NCI-H1417 (cell line): Measurements from ENCODE around the gene FRYL.
"Not testable (repeated sequence)": the region's sequence is repeated elsewhere in the genome, so short reads cannot be mapped to it uniquely, and the experiment has no call there.

Experiments
- DNase-seq, 3 experiments: peaks; one replicate each; lab custom pipeline; 2025; lab: John Stamatoyannopoulos, UW

Gene FRYL

DNA sequence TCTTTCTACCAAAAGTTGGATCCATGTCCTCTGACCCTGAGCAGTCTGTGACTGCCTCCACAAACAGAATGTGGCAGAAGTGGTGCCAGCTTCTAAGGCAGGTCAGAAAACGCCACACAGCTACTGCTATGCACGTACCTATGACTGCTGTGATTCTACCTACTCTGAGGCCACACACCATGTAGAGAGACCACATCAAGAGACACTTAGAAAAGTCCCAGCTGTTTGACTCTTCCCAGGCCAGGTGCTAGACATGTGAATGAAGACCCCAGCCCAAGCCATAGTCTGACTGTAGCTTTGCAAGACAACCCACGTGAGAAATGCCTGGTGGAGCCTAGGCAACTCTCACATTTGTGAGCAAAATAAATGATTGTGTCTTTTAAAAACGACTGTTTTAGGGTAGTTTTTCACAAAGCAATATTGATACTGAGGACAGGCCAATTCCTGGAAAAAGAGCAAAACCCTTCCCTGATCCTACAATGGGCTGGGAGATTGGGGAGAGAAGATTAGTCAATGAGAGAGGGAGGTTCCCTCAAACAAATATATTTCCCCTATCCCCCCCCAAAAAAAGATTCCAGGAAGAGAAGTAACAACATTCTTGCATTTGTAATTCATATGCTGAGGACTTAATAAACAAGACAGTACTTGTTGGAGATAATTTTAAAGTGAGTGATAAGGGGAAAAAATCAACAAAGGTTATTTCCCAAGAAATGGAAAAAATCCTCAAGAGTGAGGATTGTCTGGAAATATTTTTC lies 33.3 kb downstream of the FRYL start:
- DNase-seq = no peak

DNA sequence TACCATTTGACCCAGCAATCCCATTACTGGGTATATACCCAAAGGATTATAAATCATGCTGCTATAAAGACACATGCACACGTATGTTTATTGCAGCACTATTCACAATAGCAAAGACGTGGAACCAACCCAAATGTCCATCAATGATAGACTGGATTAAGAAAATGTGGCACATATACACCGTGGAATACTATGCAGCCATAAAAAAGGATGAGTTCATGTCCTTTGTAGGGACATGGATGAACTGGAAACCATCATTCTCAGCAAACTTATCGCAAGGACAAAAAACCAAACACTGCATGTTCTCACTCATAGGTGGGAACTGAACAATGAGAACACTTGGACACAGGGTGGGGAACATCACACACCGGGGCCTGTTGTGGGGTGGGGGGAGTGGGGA lies 34.9 kb downstream of the FRYL start:
- not testable (repeated sequence) for DNase-seq

DNA sequence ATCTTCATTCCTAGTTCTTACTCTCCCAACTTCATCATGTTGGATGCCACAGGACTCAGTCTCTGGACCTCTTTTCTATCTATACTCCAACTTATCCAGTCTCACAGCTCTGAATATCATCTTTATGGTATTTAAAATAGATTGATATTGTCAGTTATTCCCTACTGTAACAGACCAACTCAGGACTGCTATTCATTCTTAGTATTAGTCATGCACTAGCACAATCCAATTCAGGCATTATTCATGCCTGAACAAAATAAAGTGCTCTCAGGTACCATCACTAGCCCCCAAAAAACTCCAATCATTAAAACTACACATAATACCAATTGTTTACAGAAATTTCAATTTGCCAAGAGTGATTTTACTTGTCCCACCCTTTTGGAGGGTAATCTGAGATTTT lies 37.7 kb downstream of the FRYL start:
- no peak for DNase-seq

GRCh38 chr4:48739560-48740019 lies 40.5 kb downstream of the FRYL start:
- DNase-seq = no peak

DNA sequence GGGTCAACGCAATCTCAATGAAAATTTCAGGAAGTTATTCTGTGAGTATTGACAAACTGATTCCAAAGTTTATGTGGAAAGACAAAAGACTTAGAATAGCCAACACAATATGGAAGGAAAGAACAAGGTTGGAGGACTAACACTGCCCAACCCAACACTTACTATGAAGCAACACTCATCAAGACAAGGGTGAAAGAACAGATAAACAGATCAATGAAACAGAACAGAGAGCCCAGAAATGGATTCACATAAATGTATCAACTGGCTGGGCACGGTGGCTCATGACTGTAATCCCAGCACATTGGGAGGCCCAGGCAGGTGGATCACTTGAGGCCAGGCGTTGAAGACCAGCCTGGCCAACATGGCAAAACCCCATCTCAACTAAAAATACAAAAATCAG lies 41.2 kb downstream of the FRYL start:
- DNase-seq = no peak

GRCh38 chr4:48728906-48729496 lies 51.1 kb downstream of the FRYL start:
- DNase-seq = not testable (repeated sequence)

DNA sequence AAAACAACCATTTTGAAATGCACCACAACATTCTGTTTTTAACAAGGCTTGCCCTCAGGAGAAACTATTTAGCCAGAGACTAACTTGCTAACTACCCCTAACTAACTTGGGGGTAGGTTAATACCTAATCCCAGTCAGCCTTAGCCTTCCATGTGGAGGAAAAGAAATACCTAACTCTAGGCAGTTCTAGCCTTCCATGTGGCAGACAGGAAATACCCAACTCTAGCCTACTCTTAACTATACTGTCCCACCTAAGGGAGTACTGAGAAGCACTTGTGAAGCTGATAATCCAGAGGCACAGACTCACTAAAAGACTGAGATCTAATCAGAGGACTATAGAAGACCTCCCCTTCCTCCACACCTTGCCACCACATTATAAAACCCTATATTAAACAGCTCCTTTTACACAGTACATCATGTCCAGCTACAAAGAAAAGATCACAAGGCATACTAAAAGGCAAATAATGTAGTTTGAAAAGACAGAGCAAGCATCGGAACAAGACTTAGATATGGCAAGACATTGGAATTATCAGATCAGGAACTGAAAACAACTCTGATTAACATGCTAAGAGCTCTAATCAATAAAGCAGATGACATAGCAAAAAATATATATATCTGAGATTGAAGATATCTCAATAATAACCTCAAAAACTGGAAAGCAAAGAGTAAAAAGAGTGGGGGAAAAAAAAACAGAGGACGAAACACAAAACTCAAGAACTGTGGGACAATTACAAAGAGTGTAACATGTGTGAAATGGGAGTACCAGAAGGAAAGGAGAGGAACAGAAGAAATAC lies 52.2 kb downstream of the FRYL start:
- no peak for DNase-seq

DNA sequence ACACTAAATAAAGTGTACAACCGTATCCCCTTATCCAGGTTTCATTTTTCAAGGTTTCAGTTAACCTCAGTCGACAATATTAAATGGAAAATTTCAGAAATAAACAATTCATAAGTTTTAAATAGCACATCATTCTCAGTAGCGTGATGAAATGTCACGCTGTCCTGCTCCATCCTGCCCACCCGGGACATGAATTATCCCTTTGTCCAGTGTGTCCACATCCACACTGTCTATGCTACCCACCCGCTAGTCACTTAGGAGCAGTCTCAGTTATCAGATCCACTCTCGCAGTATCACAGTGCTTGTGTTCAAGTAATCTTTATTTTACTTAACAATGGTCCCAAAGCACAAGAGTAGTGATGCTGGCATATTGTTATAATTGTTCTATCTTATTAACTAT lies 54.7 kb downstream of the FRYL start:
- no peak for DNase-seq

DNA sequence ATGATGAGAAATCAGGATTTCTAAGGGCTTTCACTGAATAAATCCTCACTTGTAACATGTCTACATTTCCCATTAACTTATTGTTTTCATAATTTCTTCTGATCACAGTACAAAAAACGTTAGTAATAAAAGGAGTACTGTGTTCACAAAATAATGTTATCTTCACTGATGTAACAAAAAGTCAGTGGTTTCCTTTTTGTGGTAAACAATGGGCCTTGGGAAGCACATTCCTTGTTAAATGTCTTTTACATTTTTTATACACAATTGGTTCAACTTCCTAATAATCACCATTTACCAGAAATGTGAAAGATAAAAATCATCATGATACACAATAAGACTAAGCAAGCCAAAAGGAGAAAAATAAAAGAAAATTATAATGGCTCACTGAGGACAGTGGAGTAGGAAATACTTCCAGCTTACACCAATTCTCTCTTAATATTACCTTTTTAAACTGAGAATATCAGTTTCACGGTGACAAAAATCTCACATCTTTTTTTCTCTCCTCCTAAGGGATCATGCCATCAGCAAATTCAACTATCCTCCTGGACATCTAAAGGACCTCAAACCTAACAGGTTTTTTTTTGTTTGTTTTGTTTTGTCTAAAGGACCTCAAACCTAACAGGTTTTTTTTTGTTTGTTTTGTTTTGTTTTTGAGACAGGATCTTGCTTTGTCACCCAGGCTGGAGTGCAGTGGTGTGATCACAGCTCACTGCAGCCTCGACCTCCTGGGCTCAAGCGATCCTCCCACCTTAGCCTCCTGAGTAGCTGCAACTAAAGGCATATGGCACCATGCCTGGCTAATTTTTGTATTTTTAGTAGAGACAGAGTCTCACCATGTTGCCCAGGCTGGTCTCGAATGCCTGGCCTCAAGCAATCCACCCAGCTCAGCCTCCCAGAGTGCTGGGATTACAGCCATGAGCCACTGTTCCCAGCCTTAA lies 57.3 kb downstream of the FRYL start:
- DNase-seq = no peak

GRCh38 chr4:48720459-48720858 lies 59.6 kb downstream of the FRYL start:
- DNase-seq = no peak

DNA sequence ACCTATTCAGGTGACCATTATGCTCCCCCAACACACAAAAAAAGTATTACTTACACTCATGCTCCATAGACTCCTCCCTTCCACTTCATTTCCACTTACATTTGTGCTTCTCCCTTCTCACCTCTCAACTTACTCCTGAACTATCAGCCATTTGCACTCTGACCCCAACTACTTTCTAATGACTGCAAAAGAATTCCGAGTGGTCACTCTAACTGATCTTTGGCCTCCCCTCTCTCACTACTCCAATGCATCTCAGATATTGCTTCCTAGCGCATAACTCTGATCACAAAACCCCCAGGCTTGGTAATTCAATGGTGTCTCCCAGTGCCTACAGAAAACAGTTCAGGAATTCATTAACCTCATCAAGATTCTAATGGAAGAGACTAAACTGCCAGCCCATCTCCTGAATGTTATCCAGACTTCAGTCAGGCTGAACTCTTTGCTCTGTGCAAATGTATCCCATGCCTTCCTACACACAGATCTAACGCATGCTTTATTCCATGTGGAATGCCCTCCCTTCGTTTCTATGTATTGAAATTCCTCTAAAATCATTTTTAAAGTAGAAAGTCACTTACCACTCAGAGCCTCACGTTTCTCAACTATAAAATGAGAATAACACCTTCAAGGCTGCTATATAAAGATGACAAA lies 61.1 kb downstream of the FRYL start:
- DNase-seq = no peak

DNA sequence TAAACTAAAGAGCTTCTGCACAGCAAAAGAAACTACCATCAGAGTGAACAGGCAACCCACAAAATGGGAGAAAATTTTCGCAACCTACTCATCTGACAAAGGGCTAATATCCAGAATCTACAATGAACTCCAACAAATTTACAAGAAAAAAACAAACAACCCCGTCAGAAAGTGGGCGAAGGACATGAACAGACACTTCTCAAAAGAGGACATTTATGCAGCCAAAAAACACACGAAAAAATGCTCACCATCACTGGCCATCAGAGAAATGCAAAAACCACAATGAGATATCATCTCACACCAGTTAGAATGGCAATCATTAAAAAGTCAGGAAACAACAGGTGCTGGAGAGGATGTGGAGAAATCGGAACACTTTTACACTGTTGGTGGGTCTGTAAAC lies 63.8 kb downstream of the FRYL start:
- DNase-seq = not testable (repeated sequence)

DNA sequence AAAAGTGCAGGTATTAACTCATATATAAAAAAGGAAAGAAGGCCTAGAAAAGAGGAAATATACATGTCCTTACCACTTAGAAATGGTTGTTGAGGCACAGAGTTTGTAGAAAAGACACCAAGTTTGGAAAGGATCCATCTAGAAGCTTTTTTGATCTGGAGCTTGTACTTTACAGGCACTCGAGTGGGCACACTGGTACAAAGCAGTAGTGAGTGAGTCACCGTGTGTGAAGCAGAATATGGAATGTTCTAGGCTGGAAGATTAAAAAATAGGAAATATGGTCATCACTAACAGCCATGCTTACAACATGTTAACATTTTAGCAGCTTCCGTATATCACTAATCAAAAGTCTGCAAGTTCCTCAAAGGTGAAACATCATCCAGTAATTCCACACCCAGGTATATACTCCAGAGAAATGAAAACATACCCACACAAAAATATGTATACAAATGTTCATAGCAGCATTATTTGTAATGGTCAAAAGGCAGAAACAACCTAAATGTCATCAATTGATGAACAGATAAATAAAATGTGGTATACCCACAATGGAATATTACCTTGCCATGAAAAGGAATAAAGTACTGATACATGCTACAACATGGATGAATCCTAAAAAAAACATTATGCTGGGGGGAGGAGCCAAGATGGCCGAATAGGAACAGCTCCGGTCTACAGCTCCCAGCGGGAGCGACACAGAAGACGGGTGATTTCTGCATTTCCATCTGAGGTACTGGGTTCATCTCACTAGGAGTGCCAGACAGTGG lies 69.5 kb downstream of the FRYL start:
- no peak for DNase-seq

DNA sequence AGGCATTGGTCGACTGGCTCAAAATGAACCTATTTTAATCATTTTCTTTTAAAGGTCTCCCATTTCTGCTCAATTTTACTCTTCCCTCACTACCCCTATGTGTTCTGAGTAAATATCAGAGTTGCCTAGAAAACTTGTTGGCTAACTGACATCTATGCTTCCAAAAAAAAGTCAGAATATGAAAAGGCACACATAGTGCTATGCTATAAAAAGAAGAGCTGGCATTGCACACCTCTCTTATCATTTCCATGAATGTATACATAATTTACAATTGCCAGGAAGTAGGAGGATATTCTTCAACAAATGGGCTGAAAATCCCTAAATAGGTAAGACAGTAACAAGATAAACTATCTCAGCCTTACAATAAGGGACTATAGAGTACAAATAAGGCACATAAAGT lies 70.2 kb downstream of the FRYL start:
- no peak for DNase-seq

DNA sequence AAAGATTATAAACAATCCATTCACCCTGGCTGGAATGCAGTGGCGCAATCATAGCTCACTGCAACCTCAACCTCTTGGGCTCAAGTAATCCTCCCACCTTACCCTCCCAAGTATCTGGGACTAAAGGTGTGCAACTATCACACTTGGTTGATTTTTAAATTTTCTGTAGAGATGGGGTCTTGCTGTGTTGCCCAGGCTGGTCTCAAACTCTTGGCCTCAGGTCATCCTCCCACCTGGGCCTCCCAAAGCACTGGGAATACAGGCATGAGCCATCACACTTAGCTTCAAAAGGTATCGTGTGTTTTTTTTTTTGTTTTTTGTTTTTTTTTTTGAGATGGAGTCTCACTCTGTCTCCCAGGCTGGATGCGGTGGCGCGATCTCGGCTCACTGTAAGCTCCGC lies 71.5 kb downstream of the FRYL start:
- DNase-seq = no peak

GRCh38 chr4:48706736-48707135 lies 73.3 kb downstream of the FRYL start:
- peak in 2 of 3 experiments; percentile 4 to 58 for DNase-seq

DNA sequence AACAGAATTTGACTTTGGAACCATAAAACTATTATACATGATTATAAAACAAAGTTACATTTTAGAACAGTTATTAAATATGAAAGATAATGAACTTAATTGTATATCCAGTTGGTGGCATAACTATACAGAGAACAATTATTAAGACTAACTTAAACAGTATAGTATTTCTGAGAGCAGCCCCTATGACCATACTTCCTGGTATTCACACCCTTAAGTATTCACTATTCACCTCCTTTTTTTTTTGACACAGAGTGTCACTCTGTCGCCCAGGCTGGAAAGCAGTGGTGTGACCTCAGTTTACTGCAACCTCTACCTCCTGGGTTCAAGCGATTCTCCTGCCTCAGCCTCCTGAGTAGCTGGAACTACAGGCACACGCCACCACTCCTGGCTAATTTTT lies 74.5 kb downstream of the FRYL start:
- DNase-seq = no peak

DNA sequence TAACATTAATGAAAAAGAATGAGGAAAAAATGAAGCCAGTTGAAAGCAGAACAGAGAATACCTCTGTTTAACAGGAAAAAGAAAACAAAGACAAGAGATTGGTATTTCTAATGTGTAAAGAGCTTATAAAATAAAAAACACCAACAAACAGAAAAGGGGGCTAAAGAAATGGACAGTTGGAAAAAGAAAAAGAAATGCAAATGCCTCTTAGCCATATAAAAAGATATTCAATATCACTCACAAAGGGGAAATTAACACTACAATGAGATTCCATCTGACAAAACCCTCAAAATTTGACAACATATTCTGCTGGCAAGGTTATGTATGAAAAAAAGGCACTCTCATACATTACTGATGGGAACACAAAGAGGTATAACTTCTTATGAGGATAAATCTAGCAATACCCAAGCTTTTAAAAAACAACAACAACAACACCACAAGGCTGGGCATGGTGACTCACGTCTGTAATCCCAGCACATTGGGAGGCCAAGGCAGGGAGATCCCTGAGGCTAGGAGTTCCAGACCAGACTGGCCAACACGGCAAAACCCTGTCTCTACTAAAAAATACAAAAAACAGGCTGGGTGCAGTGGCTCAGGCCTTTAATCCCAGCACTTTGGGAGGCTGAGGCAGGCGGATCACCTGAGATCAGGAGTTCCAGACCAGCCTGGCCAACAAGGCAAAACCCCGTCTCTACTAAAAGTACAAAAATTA lies 75.8 kb downstream of the FRYL start:
- no peak for DNase-seq

DNA sequence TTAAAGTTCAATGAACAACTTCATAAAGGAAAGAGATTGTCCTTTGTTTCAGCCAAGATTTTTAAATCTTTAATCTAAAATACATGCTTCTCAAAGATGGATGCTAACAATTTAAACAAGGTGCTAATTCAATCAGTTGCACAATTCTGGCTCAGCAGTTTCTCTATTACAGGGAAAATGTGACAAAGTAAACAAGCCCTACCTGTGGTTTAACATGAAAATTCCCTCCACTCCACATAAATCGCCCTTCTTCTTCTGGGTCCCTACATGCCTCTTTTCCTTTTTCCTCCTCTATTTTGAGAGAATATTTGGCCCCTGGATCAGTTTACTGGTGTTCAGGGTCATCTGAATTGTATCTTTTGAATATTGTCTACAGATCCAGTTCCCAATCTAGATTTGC lies 80.6 kb downstream of the FRYL start:
- DNase-seq = no peak
